NCI-H1694 treated with DMSO at 0.1 percent for 48 hours (cell line): Measurements from ENCODE around the gene FGF8.
A peak's percentile ranks its signal among the peaks of the same experiment; 100 is the strongest.

Experiments
- DNase-seq: peaks from one replicate; lab custom pipeline; 2025; lab: John Stamatoyannopoulos, UW

The FGF8 gene

GRCh38 chr10:101725296-101726114 is 50.4 kb downstream of the FGF8 start:
- DNase-seq = peak; percentile 68

GRCh38 chr10:101724446-101724845 is 51.5 kb downstream of the FGF8 start:
- no peak for DNase-seq

GRCh38 chr10:101723176-101723575 is 52.7 kb downstream of the FGF8 start:
- DNase-seq = no peak

- no peak for DNase-seq
Measured at GRCh38 chr10:101721806-101722205, 54.1 kb downstream of the FGF8 start.

- DNase-seq = no peak
Measured at GRCh38 chr10:101720606-101721230, 55.2 kb downstream of the FGF8 start.
